Astrocyte (in vitro differentiated cells and primary cell): ENCODE measurements around the gene TMEM33. TPM values are rescaled to one million over a fixed set of nuclear protein-coding genes. Genes with fewer than 3 reads are reported as not detected.

Experiments
- DNase-seq: peaks from one replicate; pipeline ENCODE4 v3.0.0-alpha.2; 2010; ENCODE audit warnings: low read depth
- FAIRE-seq: peaks from 2 replicates; lab custom pipeline; 2011; peaks lifted over from hg19 to GRCh38; lab: Jason Lieb, UNC
- H2AFZ ChIP-seq: 2 replicates; pipeline ENCODE4 v1.6.0; 2012; ENCODE audit warnings: low read depth, low read length, inconsistent platforms
- H3K27ac ChIP-seq: 2 replicates; pipeline ENCODE4 v1.5.1; 2011; ENCODE audit warnings: low read depth, low read length, inconsistent platforms
- H3K27me3 ChIP-seq: 2 replicates; pipeline ENCODE4 v1.6.0; 2011; ENCODE audit warnings: low read length, inconsistent platforms; ENCODE audit not compliant: insufficient read depth
- H3K36me3 ChIP-seq: 2 replicates; pipeline ENCODE4 v1.5.1; 2011; ENCODE audit warnings: low read length, inconsistent platforms; ENCODE audit not compliant: insufficient read depth
- H3K4me1 ChIP-seq: 2 replicates; pipeline ENCODE4 v1.5.1; 2011; ENCODE audit warnings: low read length, inconsistent platforms; ENCODE audit not compliant: insufficient read depth
- H3K4me2 ChIP-seq: 2 replicates; pipeline ENCODE4 v1.6.0; 2012; ENCODE audit warnings: low read length, inconsistent platforms
- H3K4me3 ChIP-seq: 2 replicates; pipeline ENCODE4 v1.5.1; 2011; ENCODE audit warnings: low read depth, mild to moderate bottlenecking, low read length, inconsistent platforms; ENCODE audit not compliant: insufficient read depth
- H3K79me2 ChIP-seq: 2 replicates; pipeline ENCODE4 v1.6.0; 2012; ENCODE audit warnings: mild to moderate bottlenecking, low read length, inconsistent platforms; ENCODE audit not compliant: insufficient read depth
- H3K9ac ChIP-seq: 2 replicates; pipeline ENCODE4 v1.6.0; 2012; ENCODE audit warnings: mild to moderate bottlenecking, low read length, inconsistent platforms
- H3K9me3 ChIP-seq: 2 replicates; pipeline ENCODE4 v1.5.1; 2012; ENCODE audit warnings: low read depth, mild to moderate bottlenecking, low read length, inconsistent platforms; ENCODE audit not compliant: insufficient read depth
- H4K20me1 ChIP-seq: 2 replicates; pipeline ENCODE4 v1.6.0; 2012; ENCODE audit warnings: low read length, inconsistent platforms; ENCODE audit not compliant: insufficient read depth
- H3K27ac Mint-ChIP-seq: one replicate; pipeline ENCODE4 v1.8.0; 2021; ENCODE audit warnings: mild to moderate bottlenecking, mixed read lengths; ENCODE audit not compliant: unreplicated experiment
- H3K27me3 Mint-ChIP-seq: one replicate; pipeline ENCODE4 v1.8.0; 2021; ENCODE audit warnings: low read depth, mixed read lengths; ENCODE audit not compliant: unreplicated experiment
- H3K36me3 Mint-ChIP-seq: one replicate; pipeline ENCODE4 v1.8.0; 2021; ENCODE audit warnings: low read depth, mixed read lengths; ENCODE audit not compliant: unreplicated experiment
- H3K4me1 Mint-ChIP-seq: one replicate; pipeline ENCODE4 v1.8.0; 2021; ENCODE audit warnings: low read depth, mixed read lengths; ENCODE audit not compliant: unreplicated experiment
- H3K4me3 Mint-ChIP-seq: one replicate; pipeline ENCODE4 v1.8.0; 2021; ENCODE audit warnings: mild to moderate bottlenecking, moderate library complexity, mixed read lengths; ENCODE audit not compliant: unreplicated experiment
- H3K9me3 Mint-ChIP-seq: one replicate; pipeline ENCODE4 v1.8.0; 2021; ENCODE audit warnings: mild to moderate bottlenecking, mixed read lengths; ENCODE audit not compliant: unreplicated experiment
- EZH2 ChIP-seq: IDR thresholded peaks from 2 replicates; pipeline ENCODE4 v1.6.1; 2012; ENCODE audit warnings: mild to moderate bottlenecking, low read length, inconsistent platforms; ENCODE audit not compliant: insufficient read depth
- total RNA-seq: library from RNA; stranded (reverse); gene quantifications from 2 replicates; pipeline ENCODE4 v1.2.1, GENCODE V29; 2021
- TF ChIP-seq, protein P1 (sequence below): IDR thresholded peaks from 2 replicates; pipeline ENCODE4 v1.5.1; 2011; ENCODE audit warnings: low read depth, mild to moderate bottlenecking, inconsistent platforms, low read length, moderate library complexity; ENCODE audit not compliant: insufficient read depth

Gene TMEM33
- total RNA-seq, 1 donor from 2014 or later = 84.0 TPM

DNA sequence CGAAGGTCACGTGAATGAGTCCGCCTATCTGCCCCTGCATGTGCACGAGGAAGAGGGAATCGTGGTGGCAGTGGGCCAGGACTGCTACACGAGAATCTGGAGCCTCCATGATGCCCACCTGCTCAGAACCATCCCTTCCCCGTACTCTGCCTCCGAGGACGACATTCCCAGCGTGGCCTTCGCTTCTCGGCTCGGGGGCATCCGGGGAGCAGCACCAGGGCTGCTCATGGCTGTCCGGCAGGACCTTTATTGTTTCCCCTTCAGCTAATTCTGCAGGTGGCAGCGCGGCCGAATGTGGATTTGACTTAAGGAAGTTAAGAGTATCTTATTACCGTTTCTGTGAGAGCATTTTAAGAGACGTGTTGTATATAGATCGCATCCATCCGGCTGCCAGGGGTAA, 47.5 kb downstream of the TMEM33 start:
- no peaks in the 10 kb centered on the region for H3K9me3 Mint-ChIP-seq
- Histone ChIP-seq H3K27me3 (no peaks in the 10 kb centered on the region), H3K9ac (no peak overlapping the region), H3K9me3 (no peaks in the 10 kb centered on the region), H3K4me2 (no peak overlapping the region), H2AFZ (no peak overlapping the region), H4K20me1 (no peaks in the 10 kb centered on the region), H3K4me3 (no peak overlapping the region), H3K79me2 (no peaks in the 10 kb centered on the region), H3K4me1 (no peaks in the 10 kb centered on the region), H3K27ac (no peak overlapping the region), H3K36me3 (no peaks in the 10 kb centered on the region)
- H3K27me3 Mint-ChIP-seq = no peaks in the 10 kb centered on the region
- no peak for FAIRE-seq
- H3K4me3 Mint-ChIP-seq = no peak overlapping the region
- peaks cover 2% of the 10 kb centered on the region for H3K4me1 Mint-ChIP-seq
- DNase-seq = no peak
- no peak overlapping the region for H3K27ac Mint-ChIP-seq
- peaks cover 2% of the 10 kb centered on the region for H3K36me3 Mint-ChIP-seq
- no peak for TF ChIP-seq EZH2
- TF ChIP-seq, protein P1, sequence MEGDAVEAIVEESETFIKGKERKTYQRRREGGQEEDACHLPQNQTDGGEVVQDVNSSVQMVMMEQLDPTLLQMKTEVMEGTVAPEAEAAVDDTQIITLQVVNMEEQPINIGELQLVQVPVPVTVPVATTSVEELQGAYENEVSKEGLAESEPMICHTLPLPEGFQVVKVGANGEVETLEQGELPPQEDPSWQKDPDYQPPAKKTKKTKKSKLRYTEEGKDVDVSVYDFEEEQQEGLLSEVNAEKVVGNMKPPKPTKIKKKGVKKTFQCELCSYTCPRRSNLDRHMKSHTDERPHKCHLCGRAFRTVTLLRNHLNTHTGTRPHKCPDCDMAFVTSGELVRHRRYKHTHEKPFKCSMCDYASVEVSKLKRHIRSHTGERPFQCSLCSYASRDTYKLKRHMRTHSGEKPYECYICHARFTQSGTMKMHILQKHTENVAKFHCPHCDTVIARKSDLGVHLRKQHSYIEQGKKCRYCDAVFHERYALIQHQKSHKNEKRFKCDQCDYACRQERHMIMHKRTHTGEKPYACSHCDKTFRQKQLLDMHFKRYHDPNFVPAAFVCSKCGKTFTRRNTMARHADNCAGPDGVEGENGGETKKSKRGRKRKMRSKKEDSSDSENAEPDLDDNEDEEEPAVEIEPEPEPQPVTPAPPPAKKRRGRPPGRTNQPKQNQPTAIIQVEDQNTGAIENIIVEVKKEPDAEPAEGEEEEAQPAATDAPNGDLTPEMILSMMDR = no peak

- no peaks in the 10 kb centered on the region for H4K20me1 ChIP-seq
- no peak overlapping the region for H3K27ac Mint-ChIP-seq
- H2AFZ ChIP-seq = no peak overlapping the region
- H3K4me1 ChIP-seq = peaks cover 4% of the 10 kb centered on the region
- FAIRE-seq (no peak), DNase-seq (no peak)
- H3K27ac ChIP-seq = no peak overlapping the region
- peaks cover 6% of the 10 kb centered on the region for H3K79me2 ChIP-seq
- H3K9me3 Mint-ChIP-seq = no peaks in the 10 kb centered on the region
- no peak overlapping the region for H3K4me3 Mint-ChIP-seq
- H3K9me3 ChIP-seq = no peaks in the 10 kb centered on the region
- H3K9ac ChIP-seq = no peak overlapping the region
- H3K27me3 Mint-ChIP-seq = no peaks in the 10 kb centered on the region
- peaks cover 2% of the 10 kb centered on the region for H3K36me3 Mint-ChIP-seq
- TF ChIP-seq, protein P1 = no peak
- TF ChIP-seq EZH2 = no peak
- no peaks in the 10 kb centered on the region for H3K36me3 ChIP-seq
- no peaks in the 10 kb centered on the region for H3K27me3 ChIP-seq
- peaks cover 1% of the 10 kb centered on the region for H3K4me1 Mint-ChIP-seq
- no peak overlapping the region for H3K4me3 ChIP-seq
- no peak overlapping the region for H3K4me2 ChIP-seq
These were observed 49.9 kb downstream of the TMEM33 start for GRCh38 chr4:41985151-41985550.

DNA sequence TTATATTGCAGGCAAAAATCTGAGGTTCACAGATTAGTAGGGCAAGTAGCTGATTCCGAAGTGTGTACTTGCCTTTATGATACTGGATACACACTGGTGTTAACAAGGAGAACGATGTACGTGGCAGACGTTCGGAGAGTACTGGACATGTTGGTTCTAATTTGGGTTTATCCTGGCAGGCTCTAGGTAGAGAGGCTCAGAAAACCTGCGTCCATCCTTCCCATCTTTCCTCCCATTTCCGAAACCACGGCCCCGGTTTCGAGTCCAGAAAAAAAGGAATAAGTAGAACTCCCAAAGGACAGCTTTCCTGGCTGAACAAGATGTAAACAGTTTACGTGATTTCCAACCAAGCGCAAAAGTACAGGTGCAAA, 54.8 kb downstream of the TMEM33 start:
- Histone ChIP-seq H3K4me2 (peak overlapping the region; percentile 96), H3K9me3 (no peaks in the 10 kb centered on the region), H4K20me1 (peaks cover 14% of the 10 kb centered on the region), H3K27ac (peak overlapping the region; percentile 85), H3K27me3 (no peaks in the 10 kb centered on the region), H3K4me3 (peak overlapping the region; percentile 87), H3K79me2 (peaks cover 48% of the 10 kb centered on the region), H3K36me3 (no peaks in the 10 kb centered on the region), H3K4me1 (peaks cover 17% of the 10 kb centered on the region), H3K9ac (peak overlapping the region; percentile 91), H2AFZ (peak overlapping the region; percentile 92)
- Mint-ChIP-seq H3K9me3 (no peaks in the 10 kb centered on the region), H3K27ac (peak overlapping the region; percentile 97), H3K36me3 (no peaks in the 10 kb centered on the region), H3K4me1 (peaks cover 17% of the 10 kb centered on the region), H3K27me3 (no peaks in the 10 kb centered on the region), H3K4me3 (peak overlapping the region; percentile 99)
- FAIRE-seq (peak; percentile 13), DNase-seq (no peak)
- TF ChIP-seq, protein P1 = no peak
- no peak for TF ChIP-seq EZH2
